CD14-positive monocyte (primary cell): ENCODE measurements around the gene PARK7. TPM values are rescaled to one million over a fixed set of nuclear protein-coding genes. Genes with fewer than 3 reads are reported as not detected.

Experiments
- DNase-seq, 3 donors: peaks; one replicate each; pipeline ENCODE4 v3.0.0-alpha.2; 2011 to 2022
- H2AFZ ChIP-seq: 2 replicates; pipeline ENCODE4 v1.6.0; 2012; ENCODE audit warnings: mild to moderate bottlenecking, low read depth, low read length, inconsistent platforms; ENCODE audit not compliant: insufficient read depth, poor library complexity, severe bottlenecking
- H3K27ac ChIP-seq, 2 donors: 1 replicate in 1 of 2; 2 replicates in 1 of 2; pipeline ENCODE4 v1.5.1; 2012 to 2013; ENCODE audit warnings: low read length in 2 of 2, control low read depth in 1 of 2, inconsistent platforms in 1 of 2, low read depth in 1 of 2, mild to moderate bottlenecking in 1 of 2
- H3K27me3 ChIP-seq, 2 donors: one replicate each; pipeline versions ENCODE4 v1.6.0 to v1.6.1; 2011 to 2013; ENCODE audit warnings: low read length in 2 of 2; ENCODE audit not compliant: control insufficient read depth in 2 of 2, insufficient read depth in 2 of 2
- H3K36me3 ChIP-seq, 2 donors: replicated peaks in 1 of 2; 1 replicate in 1 of 2; 2 replicates in 1 of 2; pipeline versions ENCODE4 v1.5.1 to v1.6.1; 2012 to 2013; ENCODE audit warnings: low read length in 2 of 2, control low read depth in 1 of 2, inconsistent platforms in 1 of 2, mild to moderate bottlenecking in 1 of 2; ENCODE audit not compliant: insufficient read depth in 2 of 2, control insufficient read depth in 1 of 2
- H3K4me1 ChIP-seq, 2 donors: 1 replicate in 1 of 2; 2 replicates in 1 of 2; pipeline versions ENCODE4 v1.5.1 to v1.6.1; 2012 to 2013; ENCODE audit warnings: low read length in 2 of 2, control low read depth in 1 of 2, inconsistent platforms in 1 of 2, mild to moderate bottlenecking in 1 of 2, moderate library complexity in 1 of 2; ENCODE audit not compliant: insufficient read depth in 2 of 2, control insufficient read depth in 1 of 2
- H3K4me2 ChIP-seq: replicated peaks from 2 replicates; pipeline ENCODE3; 2012; ENCODE audit warnings: low read length, moderate library complexity, mild to moderate bottlenecking; ENCODE audit not compliant: poor library complexity, severe bottlenecking; ENCODE audit errors: extremely low read depth
- H3K4me3 ChIP-seq, 3 experiments: fragments of 200-600 bp in 1 of 3; sonication (generic) in 1 of 3; replicated peaks in 1 of 3; 1 replicate in 2 of 3; 2 replicates in 1 of 3; pipeline ENCODE4 v1.5.1; 2011 to 2013; ENCODE audit warnings: low read length in 3 of 3, mild to moderate bottlenecking in 3 of 3, control low read depth in 2 of 3, low read depth in 2 of 3, inconsistent platforms in 1 of 3, moderate library complexity in 1 of 3
- H3K79me2 ChIP-seq: 2 replicates; pipeline ENCODE4 v1.6.0; 2012; ENCODE audit warnings: mild to moderate bottlenecking, control low read depth, inconsistent platforms, low read length, moderate library complexity; ENCODE audit not compliant: insufficient read depth
- H3K9ac ChIP-seq: 2 replicates; pipeline ENCODE4 v1.6.0; 2017; ENCODE audit warnings: low read length, mild to moderate bottlenecking; ENCODE audit not compliant: insufficient read depth, poor library complexity, severe bottlenecking
- H3K9me3 ChIP-seq, 2 donors: replicated peaks in 1 of 2; 1 replicate in 1 of 2; 2 replicates in 1 of 2; pipeline versions ENCODE4 v1.5.1 to v1.6.1; 2012 to 2013; ENCODE audit warnings: low read length in 2 of 2, control low read depth in 1 of 2; ENCODE audit not compliant: control insufficient read depth in 1 of 2, insufficient read depth in 1 of 2
- H4K20me1 ChIP-seq: 2 replicates; pipeline ENCODE4 v1.6.0; 2012; ENCODE audit warnings: mild to moderate bottlenecking, low read length, control low read depth, moderate library complexity; ENCODE audit not compliant: insufficient read depth
- H3K27ac Mint-ChIP-seq, 7 donors: one replicate each; pipeline ENCODE4 v1.8.0; 2020; ENCODE audit warnings: mild to moderate bottlenecking in 7 of 7, mixed read lengths in 7 of 7, moderate library complexity in 6 of 7, inconsistent platforms in 2 of 7
- H3K27me3 Mint-ChIP-seq, 3 donors: one replicate each; pipeline ENCODE4 v1.8.0; 2021 to 2022; ENCODE audit warnings: low read depth in 3 of 3, mild to moderate bottlenecking in 3 of 3, mixed read lengths in 3 of 3, moderate library complexity in 3 of 3, inconsistent platforms in 1 of 3
- H3K36me3 Mint-ChIP-seq, 2 donors: one replicate each; pipeline ENCODE4 v1.8.0; 2020; ENCODE audit warnings: mixed read lengths in 2 of 2, inconsistent platforms in 1 of 2, mild to moderate bottlenecking in 1 of 2
- H3K4me1 Mint-ChIP-seq: one replicate; pipeline ENCODE4 v1.8.0; 2020; ENCODE audit warnings: mild to moderate bottlenecking, mixed read lengths
- H3K4me3 Mint-ChIP-seq, 2 donors: one replicate each; pipeline ENCODE4 v1.8.0; 2020; ENCODE audit warnings: mild to moderate bottlenecking in 2 of 2, mixed read lengths in 2 of 2, moderate library complexity in 1 of 2
- H3K9me3 Mint-ChIP-seq, 7 donors: one replicate each; pipeline ENCODE4 v1.8.0; 2020 to 2022; ENCODE audit warnings: mixed read lengths in 7 of 7, mild to moderate bottlenecking in 6 of 7, moderate library complexity in 6 of 7, inconsistent platforms in 2 of 7
- CTCF ChIP-seq: fragments of 200-600 bp; IDR thresholded peaks from one replicate; pipeline ENCODE4 v1.8.0; 2022; ENCODE audit warnings: antibody characterized with exemption, mild to moderate bottlenecking
- WGBS: methylation state at CpG from one replicate; pipeline ENCODE4 v1.1.5; 2013; ENCODE audit warnings: missing lambda C conversion rate; ENCODE audit not compliant: insufficient coverage; 5-methylcytosine and 5-hydroxymethylcytosine counted together
- intact Hi-C, 2 donors: fragments of 100-400 bp; cut with micrococcal nuclease; formaldehyde crosslinking; loops; one replicate each; pipeline versions ENCODE4 v1.15.0 to v1.15.1; 2023
- polyA plus RNA-seq, 3 donors: library from polyadenylated mRNA; depleted of rRNA in 1 of 3; unstranded in 2 of 3; stranded (reverse) in 1 of 3; fragments of 300-500 nt in 2 of 3; fragments of >200 nt in 1 of 3; fragmentation: Illumina TruSeq in 2 of 3; gene quantifications; 1 replicate in 2 of 3; 2 replicates in 1 of 3; pipeline ENCODE4 v1.2.3, GENCODE V29; 2012 to 2021

Gene PARK7
- polyA plus RNA-seq, 3 donors: 116 to 391 (median 353) TPM

GRCh38 chr1:8013800-8014199 lies 52.3 kb downstream of the PARK7 start:
- Histone ChIP-seq H3K27me3 (peaks cover 15% of the 10 kb centered on the region in 2 donors), H3K9ac (no peak overlapping the region), H3K79me2 (no peaks in the 10 kb centered on the region), H3K4me1 (no peaks in the 10 kb centered on the region), H3K4me3 (no peak overlapping the region), H3K4me2 (no peak overlapping the region), H4K20me1 (no peaks in the 10 kb centered on the region), H2AFZ (no peak overlapping the region), H3K9me3 (no peaks in the 10 kb centered on the region), H3K36me3 (no peaks in the 10 kb centered on the region), H3K27ac (no peak overlapping the region)
- DNase-seq: no peak
- intact Hi-C loops: loop anchor here in 1 of 2 donors (2.0 kb wide), 1 partner anchor 335 kb away; no protein-coding TSS in a partner anchor
- no peak overlapping the region for H3K4me3 Mint-ChIP-seq
- peak overlapping the region in 1 of 7 donors; percentile 32 for H3K27ac Mint-ChIP-seq
- no peaks in the 10 kb centered on the region for H3K36me3 Mint-ChIP-seq
- peaks cover 7 to 12% (median 8%) of the 10 kb centered on the region in 3 donors for H3K27me3 Mint-ChIP-seq
- H3K9me3 Mint-ChIP-seq: no peaks in the 10 kb centered on the region
- no peak for TF ChIP-seq CTCF
- 100% methylated on average over 4 of the region's 6 CpGs for WGBS
- peaks cover 8% of the 10 kb centered on the region for H3K4me1 Mint-ChIP-seq

- Mint-ChIP-seq H3K27me3 (peaks cover 7 to 12% (median 8%) of the 10 kb centered on the region in 3 donors), H3K27ac (no peak overlapping the region), H3K9me3 (no peaks in the 10 kb centered on the region), H3K36me3 (no peaks in the 10 kb centered on the region), H3K4me1 (peaks cover 7% of the 10 kb centered on the region), H3K4me3 (no peak overlapping the region)
- H3K27ac ChIP-seq: no peak overlapping the region
- H3K79me2 ChIP-seq: no peaks in the 10 kb centered on the region
- peaks cover 15 to 16% of the 10 kb centered on the region in 2 donors for H3K27me3 ChIP-seq
- H2AFZ ChIP-seq: no peak overlapping the region
- no peak overlapping the region for H3K9ac ChIP-seq
- H3K9me3 ChIP-seq: no peaks in the 10 kb centered on the region
- H3K4me1 ChIP-seq: no peaks in the 10 kb centered on the region
- DNase-seq: no peak
- intact Hi-C loops: loop anchor here in 1 of 2 donors (2.0 kb wide), 1 partner anchor 334 kb away; no protein-coding TSS in a partner anchor
- no peak overlapping the region for H3K4me3 ChIP-seq
- H4K20me1 ChIP-seq: no peaks in the 10 kb centered on the region
- TF ChIP-seq CTCF: no peak
- H3K4me2 ChIP-seq: no peak overlapping the region
- WGBS: 90% methylated on average over 2 of the region's 10 CpGs
- H3K36me3 ChIP-seq: no peaks in the 10 kb centered on the region
Observed at GRCh38 chr1:8014381-8014988, 53.0 kb downstream of the PARK7 start.
